GM12878 (cell line): ENCODE measurements around the gene TMEM174. TPM values are rescaled to one million over a fixed set of nuclear protein-coding genes. Genes with fewer than 3 reads are reported as not detected.

Experiments used
- ATAC-seq: fragments of 200-7000 bp; cut with Tn5 transposase; 3 replicates; pipeline ENCODE4 v1.9.1; 2020; ENCODE audit warnings: mild to moderate bottlenecking, moderate library complexity
- BruUV-seq: library from RNA; stranded (reverse); fragments of 400-500 nt; replicated peaks from 2 replicates; lab custom pipeline; 2021; lab: Mats Ljungman, UMichigan
- CTCF ChIA-PET: fragments of 300-600 bp; sonication (Branson Sonifier 250); formaldehyde crosslinking; extraction: SDS; loops from one replicate; lab custom pipeline; 2021; ENCODE audit warnings: inconsistent platforms; lab: Yijun Ruan, JAX
- POLR2A ChIA-PET: fragments of 350-600 bp; formaldehyde crosslinking; extraction: SDS; loops from one replicate; lab custom pipeline; 2021; ENCODE audit warnings: inconsistent platforms; lab: Charles Lee
- RAD21 ChIA-PET: fragments of 300-600 bp; sonication (Branson Sonifier 250); formaldehyde crosslinking; loops from one replicate; lab custom pipeline; 2023; ENCODE audit warnings: antibody characterized with exemption; ENCODE audit not compliant: unreplicated experiment; lab: Charles Lee
- SMC1A ChIA-PET: fragments of 300-600 bp; sonication (Branson Sonifier 250); formaldehyde crosslinking; loops from one replicate; lab custom pipeline; 2023; ENCODE audit not compliant: unreplicated experiment, uncharacterized antibody; lab: Charles Lee
- DNase-seq: peaks from one replicate; pipeline ENCODE4 v3.0.0-alpha.2; 2011; ENCODE audit warnings: low read depth, low spot score
- FAIRE-seq: peaks from 3 replicates; lab custom pipeline; 2011; peaks lifted over from hg19 to GRCh38; lab: Jason Lieb, UNC
- H2AFZ ChIP-seq: 2 replicates; pipeline ENCODE4 v1.6.0; 2011; ENCODE audit warnings: low read depth, low read length, control low read depth; ENCODE audit not compliant: control insufficient read depth
- H3K27ac ChIP-seq: 2 replicates; pipeline ENCODE4 v1.5.1; 2011; ENCODE audit warnings: control low read depth; ENCODE audit not compliant: control insufficient read depth, insufficient read depth
- H3K27me3 ChIP-seq, 2 experiments: replicated peaks in 1 of 2; 2 replicates each; pipeline versions ENCODE4 v1.6.0 to v1.6.1; 2011; ENCODE audit warnings: low read length in 1 of 2; ENCODE audit not compliant: control insufficient read depth in 2 of 2, insufficient read depth in 2 of 2
- H3K36me3 ChIP-seq, 2 experiments: 2 replicates each; pipeline ENCODE4 v1.5.1; 2011; ENCODE audit warnings: low read length in 1 of 2; ENCODE audit not compliant: control insufficient read depth in 2 of 2, insufficient read depth in 2 of 2
- H3K4me1 ChIP-seq: 2 replicates; pipeline ENCODE4 v1.6.1; 2011; ENCODE audit warnings: mild to moderate bottlenecking, low read length, moderate library complexity, mixed read lengths; ENCODE audit not compliant: control insufficient read depth, insufficient read depth
- H3K4me2 ChIP-seq: 2 replicates; pipeline ENCODE4 v1.6.0; 2011; ENCODE audit warnings: control low read depth; ENCODE audit not compliant: control insufficient read depth, insufficient read depth
- H3K4me3 ChIP-seq: fragments of 200-600 bp; sonication (generic); 2 replicates; pipeline ENCODE4 v1.5.1; 2016
- H3K79me2 ChIP-seq: 2 replicates; pipeline ENCODE4 v1.6.0; 2011; ENCODE audit warnings: low read length; ENCODE audit not compliant: control insufficient read depth, insufficient read depth
- H3K9ac ChIP-seq: 2 replicates; pipeline ENCODE4 v1.8.0; 2011; ENCODE audit warnings: low read length, control low read depth, mixed read lengths; ENCODE audit not compliant: control insufficient read depth, insufficient read depth
- H3K9me3 ChIP-seq: replicated peaks from 3 replicates; pipeline ENCODE4 v1.5.1; 2011; ENCODE audit warnings: mild to moderate bottlenecking, low read length; ENCODE audit not compliant: control insufficient read depth, insufficient read depth
- H4K20me1 ChIP-seq: 2 replicates; pipeline ENCODE4 v1.6.0; 2011; ENCODE audit not compliant: control insufficient read depth, insufficient read depth
- FOXK2 ChIP-seq: fragments of 450-650 bp; IDR thresholded peaks from 2 replicates; pipeline ENCODE4 v1.6.1; 2017; ENCODE audit warnings: mild to moderate bottlenecking, moderate library complexity
- IKZF1 ChIP-seq: fragments of 450-650 bp; conservative IDR thresholded peaks from 2 replicates; pipeline ENCODE4 v1.6.1; 2017; ENCODE audit warnings: antibody characterized with exemption, mild to moderate bottlenecking
- IKZF2 ChIP-seq, 2 experiments: fragments of 450-650 bp; IDR thresholded peaks; 2 replicates each; pipeline ENCODE4 v1.6.1; 2017; ENCODE audit warnings: mild to moderate bottlenecking in 2 of 2, moderate library complexity in 2 of 2
- RUNX3 ChIP-seq: IDR thresholded peaks from 2 replicates; pipeline ENCODE4 v1.6.1; 2012; ENCODE audit warnings: low read length, inconsistent platforms
- SP1 ChIP-seq: IDR thresholded peaks from one replicate; pipeline ENCODE4 v1.6.1; 2011; ENCODE audit warnings: low read depth, low read length
- SPI1 ChIP-seq: IDR thresholded peaks from 2 replicates; pipeline ENCODE4 v1.6.1; 2011; ENCODE audit warnings: low read depth, mild to moderate bottlenecking, low read length, moderate library complexity, borderline replicate concordance; ENCODE audit not compliant: insufficient read depth
- TARDBP ChIP-seq: IDR thresholded peaks from 2 replicates; pipeline ENCODE4 v1.6.1; 2016; ENCODE audit warnings: borderline replicate concordance
- TCF3 ChIP-seq: IDR thresholded peaks from 2 replicates; pipeline ENCODE4 v1.6.1; 2012; ENCODE audit warnings: low read depth, mild to moderate bottlenecking, low read length, borderline replicate concordance; ENCODE audit not compliant: insufficient read depth
- TCF7 ChIP-seq: IDR thresholded peaks from 2 replicates; pipeline ENCODE4 v1.6.1; 2014; ENCODE audit warnings: antibody characterized with exemption, borderline replicate concordance
- ZNF274 ChIP-seq: IDR thresholded peaks from one replicate; pipeline ENCODE4 v1.8.0; 2011; ENCODE audit not compliant: insufficient read length, insufficient read depth
- WGBS: methylation state at CpG from one replicate; pipeline ENCODE4 v1.1.6; 2016; ENCODE audit warnings: low lambda C conversion rate; ENCODE audit not compliant: insufficient replicate concordance, insufficient coverage; ENCODE audit errors: missing lambda C conversion rate; 5-methylcytosine and 5-hydroxymethylcytosine counted together
- in situ Hi-C: fragments of 300-500 bp; cut with MboI; formaldehyde crosslinking; loops from 9 replicates; pipeline ENCODE4 v1.14.3; 2018; ENCODE audit warnings: mixed read lengths
- intact Hi-C: fragments of 100-400 bp; cut with micrococcal nuclease; formaldehyde crosslinking; loops from one replicate; pipeline ENCODE4 v1.14.2; 2022; ENCODE audit not compliant: unreplicated experiment
- polyA plus RNA-seq, 11 experiments: library from polyadenylated mRNA; depleted of rRNA in 4 of 11; unstranded in 6 of 11; stranded (reverse) in 5 of 11; fragments of >200 nt; fragmentation: Nextera tagmentation in 4 of 11; fragmentation: Illumina TruSeq in 1 of 11; extraction: Ambion mirVana in 4 of 11; extraction: Trizol in 1 of 11; gene quantifications; 1 replicate in 1 of 11; 2 replicates in 10 of 11; pipeline versions ENCODE4 v1.2.1 to v1.2.3, GENCODE V29; 2011 to 2016; ENCODE audit warnings: inconsistent platforms in 2 of 11, missing spikeins in 2 of 11, low read depth in 1 of 11
- total RNA-seq, 4 experiments: library from RNA; depleted of rRNA in 3 of 4; stranded (reverse); fragments of >200 nt in 3 of 4; fragmentation: Illumina TruSeq in 1 of 4; extraction: Trizol in 1 of 4; gene quantifications; 2 replicates each; pipeline versions ENCODE4 v1.2.1 to v1.2.3, GENCODE V29; 2013 to 2021
- TF ChIP-seq, protein P1 (sequence below): fragments of 450-650 bp; conservative IDR thresholded peaks from 2 replicates; pipeline ENCODE4 v1.6.1; 2017; ENCODE audit warnings: mild to moderate bottlenecking, moderate library complexity
- TF ChIP-seq, protein P2 (sequence below): IDR thresholded peaks from 2 replicates; pipeline ENCODE4 v1.6.1; 2012; ENCODE audit warnings: improper control_type of control experiment, low read depth, low read length; ENCODE audit not compliant: insufficient replicate concordance

The TMEM174 gene
- total and polyA plus RNA-seq, 10 of the 15 experiments (the other 5 are each of a cell fraction or from before 2014, with no cell fraction given) = not detected

DNA sequence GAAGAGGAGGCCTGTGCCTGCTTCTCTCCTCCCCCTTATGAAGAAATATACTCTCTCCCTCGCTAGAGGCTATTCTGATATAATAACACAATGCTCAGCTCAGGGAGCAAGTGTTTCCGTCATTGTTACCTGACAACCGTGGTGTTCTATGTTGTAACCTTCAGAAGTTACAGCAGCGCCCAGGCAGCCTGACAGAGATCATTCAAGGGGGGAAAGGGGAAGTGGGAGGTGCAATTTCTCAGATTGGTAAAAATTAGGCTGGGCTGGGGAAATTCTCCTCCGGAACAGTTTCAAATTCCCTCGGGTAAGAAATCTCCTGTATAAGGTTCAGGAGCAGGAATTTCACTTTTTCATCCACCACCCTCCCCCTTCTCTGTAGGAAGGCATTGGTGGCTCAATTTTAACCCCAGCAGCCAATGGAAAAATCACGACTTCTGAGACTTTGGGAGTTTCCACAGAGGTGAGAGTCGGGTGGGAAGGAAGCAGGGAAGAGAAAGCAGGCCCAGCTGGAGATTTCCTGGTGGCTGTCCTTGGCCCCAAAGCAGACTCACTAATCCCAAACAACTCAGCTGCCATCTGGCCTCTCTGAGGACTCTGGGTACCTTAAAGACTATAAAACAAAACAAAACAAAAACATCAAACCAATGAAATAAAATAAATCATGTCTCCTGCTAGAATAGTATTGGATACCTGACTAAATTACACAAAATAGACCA, 1.3 kb downstream of the TMEM174 start:
- Histone ChIP-seq H3K4me2 (peak overlapping the region; percentile 42; the same call in 1 of the 2 replicates), H3K4me3 (no peak overlapping the region), H3K79me2 (no peaks in the 10 kb centered on the region), H3K27me3 (peaks cover 2 to 4% of the 10 kb centered on the region in 2 experiments), H2AFZ (no peak overlapping the region), H3K4me1 (no peaks in the 10 kb centered on the region), H3K27ac (no peak overlapping the region), H3K9ac (no peak overlapping the region), H3K9me3 (no peaks in the 10 kb centered on the region; the same call in 2 of the 3 replicates), H4K20me1 (no peaks in the 10 kb centered on the region), H3K36me3 (no peaks in the 10 kb centered on the region)
- FAIRE-seq (no peak), ATAC-seq (peak; percentile 62), DNase-seq (no peak)
- intact Hi-C loops = no loop called here
- BruUV-seq = no TSS peak
- ChIA-PET POLR2A (no interaction called here), SMC1A (no interaction called here), CTCF (no interaction called here), RAD21 (no interaction called here)
- in situ Hi-C loops = no loop called here
- under 1% methylated on average over 8 of the region's 8 CpGs for WGBS
- TF ChIP-seq IKZF2 (IDR thresholded peaks at IDR 0.05) (0 out of 4 replicates have a peak, but pooled peaks of 1 of the 2 experiments have one; percentile 30), FOXK2 (no peak), SPI1 (peak; percentile 87), TCF3 (no peak), TARDBP (no peak), ZNF274 (no peak), IKZF1 (0 out of 2 replicates have a peak, but pooled peaks have one; percentile 27), RUNX3 (no peak), TCF7 (no peak), SP1 (no peak)
- TF ChIP-seq, protein P1, sequence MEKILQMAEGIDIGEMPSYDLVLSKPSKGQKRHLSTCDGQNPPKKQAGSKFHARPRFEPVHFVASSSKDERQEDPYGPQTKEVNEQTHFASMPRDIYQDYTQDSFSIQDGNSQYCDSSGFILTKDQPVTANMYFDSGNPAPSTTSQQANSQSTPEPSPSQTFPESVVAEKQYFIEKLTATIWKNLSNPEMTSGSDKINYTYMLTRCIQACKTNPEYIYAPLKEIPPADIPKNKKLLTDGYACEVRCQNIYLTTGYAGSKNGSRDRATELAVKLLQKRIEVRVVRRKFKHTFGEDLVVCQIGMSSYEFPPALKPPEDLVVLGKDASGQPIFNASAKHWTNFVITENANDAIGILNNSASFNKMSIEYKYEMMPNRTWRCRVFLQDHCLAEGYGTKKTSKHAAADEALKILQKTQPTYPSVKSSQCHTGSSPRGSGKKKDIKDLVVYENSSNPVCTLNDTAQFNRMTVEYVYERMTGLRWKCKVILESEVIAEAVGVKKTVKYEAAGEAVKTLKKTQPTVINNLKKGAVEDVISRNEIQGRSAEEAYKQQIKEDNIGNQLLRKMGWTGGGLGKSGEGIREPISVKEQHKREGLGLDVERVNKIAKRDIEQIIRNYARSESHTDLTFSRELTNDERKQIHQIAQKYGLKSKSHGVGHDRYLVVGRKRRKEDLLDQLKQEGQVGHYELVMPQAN = no peak
- TF ChIP-seq, protein P2, sequence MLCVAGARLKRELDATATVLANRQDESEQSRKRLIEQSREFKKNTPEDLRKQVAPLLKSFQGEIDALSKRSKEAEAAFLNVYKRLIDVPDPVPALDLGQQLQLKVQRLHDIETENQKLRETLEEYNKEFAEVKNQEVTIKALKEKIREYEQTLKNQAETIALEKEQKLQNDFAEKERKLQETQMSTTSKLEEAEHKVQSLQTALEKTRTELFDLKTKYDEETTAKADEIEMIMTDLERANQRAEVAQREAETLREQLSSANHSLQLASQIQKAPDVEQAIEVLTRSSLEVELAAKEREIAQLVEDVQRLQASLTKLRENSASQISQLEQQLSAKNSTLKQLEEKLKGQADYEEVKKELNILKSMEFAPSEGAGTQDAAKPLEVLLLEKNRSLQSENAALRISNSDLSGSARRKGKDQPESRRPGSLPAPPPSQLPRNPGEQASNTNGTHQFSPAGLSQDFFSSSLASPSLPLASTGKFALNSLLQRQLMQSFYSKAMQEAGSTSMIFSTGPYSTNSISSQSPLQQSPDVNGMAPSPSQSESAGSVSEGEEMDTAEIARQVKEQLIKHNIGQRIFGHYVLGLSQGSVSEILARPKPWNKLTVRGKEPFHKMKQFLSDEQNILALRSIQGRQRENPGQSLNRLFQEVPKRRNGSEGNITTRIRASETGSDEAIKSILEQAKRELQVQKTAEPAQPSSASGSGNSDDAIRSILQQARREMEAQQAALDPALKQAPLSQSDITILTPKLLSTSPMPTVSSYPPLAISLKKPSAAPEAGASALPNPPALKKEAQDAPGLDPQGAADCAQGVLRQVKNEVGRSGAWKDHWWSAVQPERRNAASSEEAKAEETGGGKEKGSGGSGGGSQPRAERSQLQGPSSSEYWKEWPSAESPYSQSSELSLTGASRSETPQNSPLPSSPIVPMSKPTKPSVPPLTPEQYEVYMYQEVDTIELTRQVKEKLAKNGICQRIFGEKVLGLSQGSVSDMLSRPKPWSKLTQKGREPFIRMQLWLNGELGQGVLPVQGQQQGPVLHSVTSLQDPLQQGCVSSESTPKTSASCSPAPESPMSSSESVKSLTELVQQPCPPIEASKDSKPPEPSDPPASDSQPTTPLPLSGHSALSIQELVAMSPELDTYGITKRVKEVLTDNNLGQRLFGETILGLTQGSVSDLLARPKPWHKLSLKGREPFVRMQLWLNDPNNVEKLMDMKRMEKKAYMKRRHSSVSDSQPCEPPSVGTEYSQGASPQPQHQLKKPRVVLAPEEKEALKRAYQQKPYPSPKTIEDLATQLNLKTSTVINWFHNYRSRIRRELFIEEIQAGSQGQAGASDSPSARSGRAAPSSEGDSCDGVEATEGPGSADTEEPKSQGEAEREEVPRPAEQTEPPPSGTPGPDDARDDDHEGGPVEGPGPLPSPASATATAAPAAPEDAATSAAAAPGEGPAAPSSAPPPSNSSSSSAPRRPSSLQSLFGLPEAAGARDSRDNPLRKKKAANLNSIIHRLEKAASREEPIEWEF = no peak
